Measurements from ENCODE around the gene EIF3K. TPM values are rescaled to one million over a fixed set of nuclear protein-coding genes. Genes with fewer than 3 reads are reported as not detected.

EIF3K gene
- total RNA-seq, 2 donors from 2014 or later, result 303 to 334 TPM

DNA sequence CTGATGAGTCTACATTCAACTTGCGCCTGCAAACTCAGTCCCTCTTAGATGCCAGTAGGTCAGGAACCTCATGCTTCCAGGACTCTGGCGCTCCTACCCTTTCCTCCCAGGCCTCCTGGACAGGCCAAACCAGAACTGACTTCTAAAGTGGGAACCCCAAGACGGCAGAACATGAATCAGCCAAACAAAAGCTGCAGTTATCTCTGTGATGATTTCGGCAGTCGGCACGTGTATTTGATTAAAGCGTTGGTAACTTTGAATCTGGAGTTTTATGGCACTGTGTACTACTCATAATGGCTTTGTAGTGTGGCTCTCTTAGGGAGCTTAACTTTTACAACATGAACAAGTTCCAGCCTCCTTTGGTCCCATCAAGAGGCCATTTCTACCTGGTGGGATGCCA, 42.1 kb downstream of the EIF3K start:
- no peak overlapping the region for H3K27ac ChIP-seq (ENCODE audit: low read depth, low read length)
- H3K4me1 Mint-ChIP-seq, result peaks cover 65% of the 10 kb centered on the region
- 72 to 96% methylated on average over 2 to 7 of the region's 7 CpGs for WGBS, 2 experiments (ENCODE audit: insufficient coverage in 1 of 2, insufficient read length in 1 of 2)

DNA sequence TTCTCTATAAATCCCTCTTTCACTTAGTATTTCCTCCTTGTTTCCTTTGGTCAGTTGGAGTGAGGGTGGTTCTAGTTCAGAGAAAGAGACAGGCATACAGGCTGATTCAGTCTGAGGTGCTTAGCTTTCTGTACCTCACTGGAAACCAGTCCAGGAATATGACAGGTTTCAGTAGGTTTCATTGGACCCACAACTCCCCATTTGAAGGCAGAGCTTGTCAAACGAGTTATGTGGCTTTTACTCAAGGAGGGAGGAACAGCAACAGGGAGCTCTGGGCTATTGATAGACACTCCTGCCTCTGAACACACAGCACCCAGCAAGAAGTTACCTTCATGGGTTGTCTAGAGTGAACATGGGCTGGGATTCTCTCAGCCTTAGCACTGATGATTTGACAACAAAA, 43.0 kb downstream of the EIF3K start:
- no peak overlapping the region for H3K9ac ChIP-seq (ENCODE audit: extremely low read depth, low read length, poor library complexity, severe bottlenecking)

More for the DNA sequence above, 42.1 kb downstream of the EIF3K start:
- peaks cover 41% of the 10 kb centered on the region for H3K4me1 ChIP-seq (ENCODE audit: control insufficient read depth, insufficient read depth, low read length)
- H3K9me3 ChIP-seq (ENCODE audit: control insufficient read depth, low read length), result no peaks in the 10 kb centered on the region
- Mint-ChIP-seq H3K9me3 (no peaks in the 10 kb centered on the region), H3K27ac (no peak overlapping the region), H3K36me3 (ENCODE audit: low read depth) (peaks cover 18% of the 10 kb centered on the region), H3K4me3 (no peak overlapping the region), H3K27me3 (ENCODE audit: insufficient read depth) (no peaks in the 10 kb centered on the region)
- no peak overlapping the region for H3K4me3 ChIP-seq (ENCODE audit: low read length)
- no peak for DNase-seq
- H3K27me3 ChIP-seq (ENCODE audit: control insufficient read depth, insufficient read depth, low read length, poor library complexity, severe bottlenecking), result no peaks in the 10 kb centered on the region
- no peak for TF ChIP-seq CTCF (conservative IDR thresholded peaks at IDR 0.05)
- no peak overlapping the region for H3K9ac ChIP-seq (ENCODE audit: extremely low read depth, low read length, poor library complexity, severe bottlenecking)
- H3K36me3 ChIP-seq (ENCODE audit: control insufficient read depth, insufficient read depth, low read length), result peaks cover 41% of the 10 kb centered on the region

DNA sequence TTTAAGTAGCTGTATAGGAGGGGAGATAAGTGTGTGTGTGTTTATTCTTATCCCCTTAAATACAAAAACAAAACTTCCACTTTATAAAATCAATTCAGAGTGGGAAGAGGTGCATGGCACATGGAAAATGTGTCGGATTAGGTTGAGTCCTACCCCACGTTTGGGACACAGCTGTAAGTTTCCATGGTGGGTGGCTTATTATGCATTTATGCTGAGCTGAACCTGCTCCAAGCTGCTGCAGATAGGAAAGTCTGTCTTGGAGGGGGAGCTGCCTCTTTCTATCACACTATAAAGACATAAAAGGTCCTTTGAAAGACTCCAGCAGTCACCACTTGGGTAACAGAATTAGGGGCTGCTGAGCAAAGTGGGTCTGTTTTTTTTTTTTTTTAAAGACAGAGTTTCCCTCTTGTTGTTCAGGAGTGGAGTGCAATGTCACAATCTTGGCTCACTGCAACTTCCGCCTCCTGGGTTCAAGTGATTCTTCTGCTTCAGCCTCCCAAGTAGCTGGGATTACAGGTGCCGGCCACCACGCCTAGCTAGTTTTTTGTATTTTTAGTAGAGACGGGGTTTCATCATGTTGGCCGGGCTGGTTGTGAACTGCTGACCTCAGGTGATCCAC, 43.7 kb downstream of the EIF3K start:
- peaks cover 17% of the 10 kb centered on the region for H3K36me3 Mint-ChIP-seq (ENCODE audit: low read depth)
- H3K27ac ChIP-seq (ENCODE audit: low read depth, low read length), result no peak overlapping the region
- H3K4me1 Mint-ChIP-seq, result peaks cover 68% of the 10 kb centered on the region
- TF ChIP-seq CTCF (conservative IDR thresholded peaks at IDR 0.05), result no peak
- no peak overlapping the region for H3K4me3 Mint-ChIP-seq
- no peaks in the 10 kb centered on the region for H3K9me3 ChIP-seq (ENCODE audit: control insufficient read depth, low read length)
- no peak overlapping the region for H3K9ac ChIP-seq (ENCODE audit: extremely low read depth, low read length, poor library complexity, severe bottlenecking)
- no peaks in the 10 kb centered on the region for H3K9me3 Mint-ChIP-seq
- H3K36me3 ChIP-seq (ENCODE audit: control insufficient read depth, insufficient read depth, low read length), result peaks cover 31% of the 10 kb centered on the region
- no peak overlapping the region for H3K4me3 ChIP-seq (ENCODE audit: low read length)
- H3K27me3 Mint-ChIP-seq (ENCODE audit: insufficient read depth), result no peaks in the 10 kb centered on the region
- no peaks in the 10 kb centered on the region for H3K27me3 ChIP-seq (ENCODE audit: control insufficient read depth, insufficient read depth, low read length, poor library complexity, severe bottlenecking)
- WGBS, 2 experiments (ENCODE audit: insufficient coverage in 1 of 2, insufficient read length in 1 of 2), result 86 to 93% methylated on average over 4 to 7 of the region's 7 CpGs
- peak overlapping the region; percentile 28 for H3K27ac Mint-ChIP-seq
- H3K4me1 ChIP-seq (ENCODE audit: control insufficient read depth, insufficient read depth, low read length), result peaks cover 49% of the 10 kb centered on the region
- no peak for DNase-seq

More for the DNA sequence above, 43.0 kb downstream of the EIF3K start:
- Histone ChIP-seq H3K36me3 (ENCODE audit: control insufficient read depth, insufficient read depth, low read length) (peaks cover 33% of the 10 kb centered on the region), H3K4me1 (ENCODE audit: control insufficient read depth, insufficient read depth, low read length) (peaks cover 49% of the 10 kb centered on the region), H3K27me3 (ENCODE audit: control insufficient read depth, insufficient read depth, low read length, poor library complexity, severe bottlenecking) (no peaks in the 10 kb centered on the region), H3K4me3 (ENCODE audit: low read length) (no peak overlapping the region), H3K9me3 (ENCODE audit: control insufficient read depth, low read length) (no peaks in the 10 kb centered on the region), H3K27ac (ENCODE audit: low read depth, low read length) (no peak overlapping the region)
- Mint-ChIP-seq H3K36me3 (ENCODE audit: low read depth) (peaks cover 15% of the 10 kb centered on the region), H3K27me3 (ENCODE audit: insufficient read depth) (no peaks in the 10 kb centered on the region), H3K4me3 (no peak overlapping the region), H3K9me3 (no peaks in the 10 kb centered on the region), H3K27ac (peak overlapping the region; percentile 28), H3K4me1 (peaks cover 66% of the 10 kb centered on the region)
- no peak for TF ChIP-seq CTCF (conservative IDR thresholded peaks at IDR 0.05)
- DNase-seq, result no peak
- 73 to 75% methylated on average over 1 of the region's 1 CpG for WGBS, 2 experiments (ENCODE audit: insufficient coverage in 1 of 2, insufficient read length in 1 of 2)
